ENCODE results near the gene IGFBP7.

- TF ChIP-seq SP1 (IDR thresholded peaks at IDR 0.05) (no peak), FOXM1 (IDR thresholded peaks at IDR 0.05; ENCODE audit: borderline replicate concordance) (no peak), TARDBP (IDR thresholded peaks at IDR 0.05) (no peak), FOXA1 (IDR thresholded peaks at IDR 0.05) (no peak), BHLHE40 (IDR thresholded peaks at IDR 0.05; ENCODE audit: borderline replicate concordance) (no peak), CTBP1 (IDR thresholded peaks at IDR 0.05; ENCODE audit: borderline replicate concordance) (no peak), PKNOX1 (IDR thresholded peaks at IDR 0.05) (no peak), FOXK2 (IDR thresholded peaks at IDR 0.05) (no peak), ARNT (IDR thresholded peaks at IDR 0.05) (no peak), NFRKB (IDR thresholded peaks at IDR 0.05) (no peak), ZNF384 (IDR thresholded peaks at IDR 0.05) (no peak), LEF1 (IDR thresholded peaks at IDR 0.05; ENCODE audit: borderline replicate concordance) (no peak), ELF4 (IDR thresholded peaks at IDR 0.05) (no peak)
Measured at GRCh38 chr4:57151481-57151880, 41.3 kb upstream of the IGFBP7 start.
